ENCODE measurements around the gene RSL1D1.

RSL1D1 gene

GRCh38 chr16:11843861-11844260 lies 7.5 kb downstream of the RSL1D1 start:
- no peak for TF ChIP-seq CTCF (conservative IDR thresholded peaks at IDR 0.05)
- no peak overlapping the region for H3K27ac ChIP-seq

GRCh38 chr16:11843206-11843605 lies 8.1 kb downstream of the RSL1D1 start:
- TF ChIP-seq CTCF (conservative IDR thresholded peaks at IDR 0.05): no peak
- H3K27ac ChIP-seq: no peak overlapping the region

- TF ChIP-seq CTCF (conservative IDR thresholded peaks at IDR 0.05): no peak
These were observed 10.3 kb downstream of the RSL1D1 start for GRCh38 chr16:11841026-11841425.

GRCh38 chr16:11836650-11837244 lies 14.6 kb downstream of the RSL1D1 start:
- no peak for TF ChIP-seq CTCF (conservative IDR thresholded peaks at IDR 0.05)
- no peak overlapping the region for H3K27ac ChIP-seq

More at GRCh38 chr16:11841026-11841425, 10.3 kb downstream of the RSL1D1 start:
- H3K27ac ChIP-seq: no peak overlapping the region

- H3K27ac ChIP-seq: no peak overlapping the region
- TF ChIP-seq CTCF (conservative IDR thresholded peaks at IDR 0.05): no peak
These were observed 15.3 kb downstream of the RSL1D1 start for GRCh38 chr16:11835891-11836649.

GRCh38 chr16:11835309-11835708 lies 16.0 kb downstream of the RSL1D1 start:
- TF ChIP-seq CTCF (conservative IDR thresholded peaks at IDR 0.05): no peak
- H3K27ac ChIP-seq: no peak overlapping the region

GRCh38 chr16:11833951-11834695 lies 17.2 kb downstream of the RSL1D1 start:
- H3K27ac ChIP-seq: no peak overlapping the region
- TF ChIP-seq CTCF (conservative IDR thresholded peaks at IDR 0.05): no peak
